Upper lobe of left lung (tissue), 4 donors: ENCODE data around the gene ZNF839.

ENCODE experiments used
- CTCF ChIP-seq, 6 experiments: fragments of 450-650 bp in 4 of 6; fragments of 200-600 bp in 2 of 6; sonication (generic) in 2 of 6; IDR thresholded peaks; one replicate each; pipeline ENCODE4 v1.5.1; 2016 to 2019; ENCODE audit warnings: antibody characterized with exemption in 6 of 6
- POLR2A ChIP-seq, 4 donors: fragments of 450-650 bp; IDR thresholded peaks; one replicate each; pipeline ENCODE4 v1.5.1; 2016 to 2017; ENCODE audit warnings: antibody characterized with exemption in 4 of 4, mild to moderate bottlenecking in 2 of 4

GRCh38 chr14:102321456-102322422 is 2.2 kb downstream of the ZNF839 start:
- no peak for TF ChIP-seq CTCF (IDR thresholded peaks at IDR 0.05)
- no peak for TF ChIP-seq POLR2A (IDR thresholded peaks at IDR 0.05)
